GM21367 (cell line): ENCODE data around the gene TOM1L1.

ENCODE experiments used
- ATAC-seq: cut with Tn5 transposase; IDR thresholded peaks from one replicate; pipeline ENCODE4 v1.9.1; 2021; ENCODE audit not compliant: unreplicated experiment

Gene TOM1L1

DNA sequence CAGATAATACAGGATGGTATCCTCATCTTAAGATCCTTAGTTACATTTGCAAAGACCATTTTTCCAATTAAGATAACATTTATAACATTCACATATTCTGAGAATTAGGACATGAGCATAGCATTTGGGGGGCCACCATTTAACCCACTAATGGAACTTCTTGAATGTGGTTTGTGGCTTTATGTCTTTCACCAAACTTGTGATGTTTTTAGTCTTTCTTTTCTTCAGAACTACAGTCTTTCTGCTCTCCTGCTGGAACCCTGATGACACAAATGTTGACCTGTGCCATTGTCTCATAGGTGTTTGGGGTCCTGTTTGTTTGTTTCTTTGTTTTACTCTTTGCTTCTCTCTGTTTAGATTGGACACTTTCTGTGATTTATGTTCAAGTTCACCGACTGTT is 44.6 kb downstream of the TOM1L1 start:
- ATAC-seq: no peak

DNA sequence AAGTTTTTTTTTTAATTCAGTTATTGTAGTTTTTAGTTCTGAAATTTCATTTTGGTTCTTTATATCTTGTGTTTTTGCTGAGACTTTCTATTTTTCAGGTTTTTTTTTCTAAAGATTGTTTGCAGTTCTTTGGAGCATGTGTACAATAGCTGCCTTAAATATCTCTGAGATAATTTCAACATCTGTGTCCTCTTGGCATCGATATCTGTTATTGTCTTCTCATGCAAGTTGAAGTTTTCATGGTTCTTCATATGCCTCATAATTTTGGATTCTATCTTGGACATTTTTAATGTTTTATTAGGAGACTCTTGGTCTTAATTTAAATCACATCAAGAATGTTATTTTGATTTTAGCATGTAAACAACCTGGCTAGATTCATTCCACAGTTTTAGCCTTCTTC is 45.0 kb downstream of the TOM1L1 start:
- ATAC-seq: no peak

DNA sequence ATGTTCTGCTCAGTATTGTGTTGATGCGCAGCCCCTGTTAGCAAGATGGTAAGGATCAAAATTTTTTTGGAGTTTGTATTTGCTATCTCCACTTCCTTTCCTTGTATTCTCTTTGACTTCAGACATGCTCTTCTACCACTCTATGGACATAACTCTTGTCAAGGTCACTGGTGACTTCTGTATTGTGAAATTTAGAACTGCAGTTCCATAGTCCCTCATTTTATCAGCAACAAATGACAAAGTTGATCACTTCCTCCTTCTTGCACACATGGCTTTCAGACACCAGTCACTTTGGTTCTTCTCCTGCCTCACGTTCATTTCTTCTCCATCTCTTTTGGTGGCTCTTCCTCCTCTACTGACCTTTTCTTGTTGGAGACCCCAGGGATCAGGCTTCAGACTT is 46.7 kb downstream of the TOM1L1 start:
- no peak for ATAC-seq

DNA sequence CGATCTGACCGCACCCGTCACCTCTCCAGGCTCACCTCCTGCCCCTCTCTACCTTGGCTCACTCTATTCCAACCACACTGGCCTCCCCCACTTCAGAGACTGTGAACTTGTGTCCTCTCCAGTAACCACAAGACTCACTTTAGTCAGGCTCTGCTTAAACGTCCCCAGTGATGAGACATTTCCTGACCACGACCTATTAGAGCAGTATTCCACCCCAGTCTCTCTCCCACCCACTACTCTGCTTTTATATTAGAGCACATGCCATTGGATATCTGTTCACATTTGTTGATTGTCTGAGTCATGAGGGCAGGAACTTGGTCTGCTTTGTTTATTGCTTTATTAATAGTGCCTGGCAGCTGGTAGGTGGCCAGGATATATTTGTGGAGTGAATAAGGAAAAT is 47.7 kb downstream of the TOM1L1 start:
- ATAC-seq: no peak

DNA sequence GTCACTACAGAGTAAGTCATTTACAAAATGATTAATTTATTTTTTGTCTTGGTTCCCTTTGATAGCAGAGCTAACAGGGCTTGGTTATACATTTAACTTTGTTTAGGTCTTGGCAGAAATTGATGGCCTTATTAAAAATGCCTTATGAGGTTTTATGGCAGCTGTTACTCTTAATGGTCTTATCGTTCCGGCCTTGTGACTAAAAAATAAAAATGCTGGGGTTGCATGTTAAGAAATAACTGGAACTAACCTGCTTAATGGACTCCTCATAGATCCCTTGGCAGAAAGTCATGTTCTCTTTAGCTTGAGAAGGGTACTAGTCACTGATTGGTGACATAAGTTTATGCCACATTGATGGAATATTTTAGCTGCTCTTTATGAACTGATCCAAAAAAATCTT is 49.5 kb downstream of the TOM1L1 start:
- no peak for ATAC-seq

DNA sequence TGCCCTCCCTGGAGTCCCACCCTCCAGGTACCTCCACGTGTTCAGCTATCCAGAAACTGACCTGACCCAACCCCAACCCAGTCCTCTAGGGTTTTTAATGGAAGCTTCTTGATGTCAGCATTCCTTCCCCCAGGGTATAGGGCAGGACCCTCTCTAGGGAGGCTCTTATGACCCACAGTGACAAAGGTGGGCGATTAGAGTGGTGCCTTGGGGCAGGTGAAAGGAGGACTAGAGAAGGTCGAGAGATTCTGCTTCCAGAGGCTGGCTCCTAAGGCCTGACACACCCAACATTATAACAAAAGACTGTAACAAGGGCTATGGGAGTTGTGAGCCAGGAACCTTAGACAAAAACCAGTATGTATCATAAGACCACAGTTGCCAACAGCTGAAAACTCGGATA is 50.6 kb downstream of the TOM1L1 start:
- ATAC-seq: no peak

DNA sequence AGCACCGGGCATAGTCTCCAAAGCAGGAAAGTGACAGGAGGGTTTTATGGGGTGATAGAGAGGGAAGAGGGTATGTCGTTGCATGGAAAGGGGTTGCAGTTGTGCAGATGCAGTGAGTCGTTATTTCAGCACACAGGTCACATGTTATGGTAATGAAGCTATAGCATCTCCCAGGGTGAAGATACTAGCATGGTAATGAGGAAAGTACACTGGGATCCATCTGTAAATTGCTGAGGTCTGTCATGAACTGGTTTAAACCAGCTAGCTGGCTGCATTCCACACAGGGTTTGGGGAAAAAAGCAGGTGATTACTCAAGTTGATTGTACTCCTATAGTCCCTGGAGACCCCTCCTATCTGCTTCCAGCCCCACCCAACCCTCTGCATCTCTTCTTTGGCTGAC is 56.1 kb downstream of the TOM1L1 start:
- no peak for ATAC-seq

DNA sequence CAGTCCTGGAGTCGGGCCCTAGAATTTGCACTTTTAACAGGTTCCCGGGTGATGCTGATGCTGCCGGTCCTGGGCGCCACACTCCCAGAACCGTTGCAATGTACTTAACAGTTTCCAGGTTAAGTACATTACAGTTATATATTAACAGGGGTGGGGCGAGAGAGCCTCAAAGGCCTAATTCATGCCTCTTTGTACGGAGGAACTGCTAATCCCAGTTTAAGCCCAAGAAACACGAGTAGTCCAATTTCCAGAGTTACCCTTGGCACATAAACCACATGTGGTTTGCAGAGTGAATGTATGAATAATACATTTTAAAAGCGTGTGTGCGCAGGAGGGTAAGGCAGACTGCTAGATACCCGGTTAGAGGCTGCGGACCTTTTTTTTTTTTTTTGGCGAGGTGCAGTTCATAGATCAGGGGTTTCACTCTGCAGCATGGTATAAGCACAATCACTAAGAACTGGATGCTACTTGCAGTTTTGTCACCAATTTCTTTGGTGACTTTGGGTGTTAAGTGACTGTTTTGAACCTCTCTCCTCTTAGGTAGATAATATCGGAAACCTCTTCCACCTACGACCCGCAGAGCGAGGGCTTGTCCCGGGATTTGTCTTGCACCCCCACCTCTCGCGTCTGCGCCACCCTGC is 67.1 kb downstream of the TOM1L1 start:
- peak; percentile 21 for ATAC-seq

DNA sequence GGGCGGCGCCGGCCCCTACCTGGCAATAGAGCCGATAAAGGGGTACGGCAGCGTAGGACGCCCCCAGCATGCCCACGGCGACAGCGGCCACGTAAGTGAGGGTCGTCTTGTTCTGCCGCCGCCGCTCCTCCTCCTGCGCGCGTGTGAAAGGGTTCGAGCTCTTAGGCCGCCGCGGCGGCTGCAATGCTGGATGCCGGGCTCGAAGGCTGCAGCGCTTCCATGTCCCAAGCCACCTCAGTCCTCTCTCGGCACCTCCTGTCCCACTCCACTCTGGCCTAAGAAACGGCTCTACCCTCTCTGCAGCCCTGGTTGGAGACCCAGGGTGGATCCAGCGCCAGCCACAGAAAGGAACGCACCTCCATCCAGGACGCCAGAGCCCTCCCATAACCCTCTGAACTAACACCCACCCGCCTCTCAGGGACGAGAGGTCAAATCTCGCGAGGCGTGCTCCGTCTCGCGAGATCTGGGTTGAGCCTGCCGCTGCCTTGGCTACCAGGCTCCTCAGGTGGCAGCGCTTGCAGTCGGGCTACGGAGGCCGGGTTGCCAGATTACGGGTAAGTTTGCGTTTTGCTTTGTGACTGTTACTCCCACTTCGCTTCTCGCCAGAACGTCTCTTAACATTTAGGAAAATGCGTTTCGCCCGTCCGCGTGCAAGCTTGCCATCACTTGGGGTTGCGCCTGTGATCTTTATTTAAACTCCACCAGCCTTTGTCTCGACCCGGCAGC is 67.8 kb downstream of the TOM1L1 start, which contains the start of the genes COX11 and STXBP4:
TSS of gene COX11 (minus strand) at position 393 of the 726 bp plus-strand sequence. CDS start at position 385, 8 bp downstream.
TSS of gene STXBP4 (plus strand) at position 504 of the 726 bp plus-strand sequence. CDS start 17,455 bp downstream, outside the sequence.
- ATAC-seq: peak; percentile 88

DNA sequence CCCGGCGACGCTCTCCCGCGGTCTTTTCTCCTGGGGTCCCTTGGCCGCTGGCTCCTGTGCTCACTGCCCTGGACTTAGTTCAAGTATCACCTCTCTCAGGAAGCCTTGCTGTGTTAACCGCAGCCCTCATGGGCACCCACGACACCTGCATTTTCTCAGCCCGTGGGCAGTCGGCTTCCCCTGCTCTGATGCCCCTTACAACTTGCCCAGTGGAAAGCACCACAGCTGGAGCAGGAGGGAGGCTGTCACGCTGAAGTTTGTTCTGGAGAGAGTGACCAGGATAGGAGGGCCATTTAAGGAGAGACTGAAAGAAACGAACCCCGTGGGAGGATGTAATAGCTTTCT is 68.3 kb downstream of the TOM1L1 start:
- ATAC-seq: peak; percentile 21

DNA sequence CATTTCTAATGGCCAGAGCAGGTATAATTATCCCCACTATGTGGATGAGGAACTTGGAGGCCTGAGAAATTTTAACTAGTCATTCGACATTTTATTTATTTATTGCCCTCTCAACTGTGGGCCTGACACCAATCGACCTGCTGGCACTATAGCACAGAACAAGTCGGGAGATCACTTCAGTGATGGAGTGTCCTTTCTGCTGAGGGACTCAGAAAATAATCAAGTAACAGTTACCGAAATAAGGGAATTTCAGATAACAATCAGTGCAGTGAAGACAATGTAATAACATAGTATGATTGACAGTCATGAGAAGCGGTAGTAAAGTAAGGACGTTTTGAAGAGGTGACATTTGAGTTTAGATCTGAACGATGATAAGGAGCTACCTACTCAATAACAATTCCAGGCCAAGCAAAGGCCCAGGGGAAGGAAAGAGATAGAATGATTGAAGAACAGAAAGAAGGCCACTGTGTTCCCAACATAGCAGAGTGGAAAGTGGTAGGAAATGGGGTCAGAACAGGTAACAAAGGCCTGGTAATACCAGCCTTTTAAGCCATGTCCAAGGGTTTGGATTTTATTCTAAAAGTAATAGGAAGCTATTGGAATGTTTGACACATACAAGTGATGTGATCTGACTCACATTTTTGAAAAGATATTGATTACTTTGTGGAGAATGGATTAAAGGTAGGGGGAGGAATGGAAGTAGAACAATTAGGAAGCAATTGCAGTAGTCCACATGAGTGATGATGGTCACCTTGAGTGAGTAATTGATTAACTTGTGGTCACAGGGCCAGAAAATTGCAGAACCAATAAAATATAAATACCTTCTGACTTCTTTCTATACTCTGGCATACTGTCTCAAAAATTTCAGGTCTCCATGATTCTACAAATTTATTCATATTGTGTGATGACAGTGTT is 69.3 kb downstream of the TOM1L1 start:
- ATAC-seq: no peak

DNA sequence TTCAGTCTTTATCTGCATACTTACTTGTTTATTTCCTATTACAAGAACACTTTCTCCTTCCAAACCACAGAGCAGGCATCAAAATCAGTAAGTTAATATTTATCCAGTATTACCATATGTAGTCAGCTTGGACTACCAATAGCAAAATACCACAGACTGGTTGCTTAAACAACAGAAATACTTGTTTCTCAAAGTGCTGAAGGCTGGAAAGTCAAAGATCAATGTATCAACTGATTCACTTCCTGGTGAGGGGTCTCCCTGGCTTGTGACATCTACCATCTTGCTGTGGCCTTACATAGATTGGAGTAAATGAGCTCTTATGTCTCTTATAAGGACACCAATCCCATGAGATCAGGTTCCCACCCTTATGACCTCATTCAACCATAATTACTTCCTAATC is 70.5 kb downstream of the TOM1L1 start:
- ATAC-seq: no peak

DNA sequence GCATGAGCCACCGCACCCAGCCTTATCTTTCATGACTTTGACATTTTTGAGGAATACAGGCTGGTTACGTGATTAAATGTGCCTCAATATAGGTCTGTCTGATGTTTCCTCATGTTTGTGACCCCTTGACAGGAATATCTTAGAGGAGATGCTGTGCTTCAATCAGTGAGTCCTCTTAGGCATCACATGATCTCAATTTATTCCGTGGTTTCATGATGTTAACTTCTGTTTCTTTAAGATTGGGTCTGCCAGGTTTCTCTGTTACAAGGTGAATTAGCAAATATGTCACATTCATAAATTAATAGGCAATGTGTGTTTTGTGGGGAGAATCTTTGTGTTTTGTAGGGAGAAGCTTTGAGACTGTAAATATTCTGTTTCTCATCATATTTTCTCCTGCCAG is 71.2 kb downstream of the TOM1L1 start:
- ATAC-seq: no peak

DNA sequence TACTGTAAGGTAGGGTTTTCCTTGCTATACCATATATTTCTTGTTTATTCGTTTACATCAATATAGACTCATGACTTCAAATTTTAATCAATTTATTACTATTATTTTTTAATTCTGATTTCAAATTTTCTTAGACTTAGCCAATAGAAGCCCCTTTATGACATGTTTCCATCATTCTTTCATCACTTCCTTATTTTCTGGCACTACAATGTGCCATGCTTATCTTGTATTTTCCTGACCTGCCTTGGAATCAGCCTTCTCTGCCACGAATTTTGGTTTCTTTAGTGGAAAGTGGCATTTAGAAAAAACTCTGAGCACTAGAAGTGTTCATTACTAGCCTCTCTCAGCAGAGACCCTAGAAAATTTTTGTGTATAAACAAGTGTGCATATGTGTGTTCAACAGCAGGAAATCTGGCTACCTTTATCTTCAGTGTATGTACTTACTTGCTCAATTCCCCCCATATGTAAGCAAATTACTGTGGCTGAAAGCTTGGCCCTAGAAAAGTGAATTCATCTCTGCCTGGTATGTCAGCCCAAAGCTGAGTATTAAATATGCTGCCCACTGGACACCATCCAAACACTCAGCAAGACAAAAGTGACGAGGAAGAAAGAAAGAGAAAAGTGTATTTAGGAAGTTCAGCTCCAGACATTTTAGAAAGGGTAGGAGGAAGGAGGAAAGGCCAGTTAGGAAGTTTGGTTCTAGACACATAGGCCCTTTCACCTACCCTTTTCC is 71.9 kb downstream of the TOM1L1 start:
- ATAC-seq: no peak

DNA sequence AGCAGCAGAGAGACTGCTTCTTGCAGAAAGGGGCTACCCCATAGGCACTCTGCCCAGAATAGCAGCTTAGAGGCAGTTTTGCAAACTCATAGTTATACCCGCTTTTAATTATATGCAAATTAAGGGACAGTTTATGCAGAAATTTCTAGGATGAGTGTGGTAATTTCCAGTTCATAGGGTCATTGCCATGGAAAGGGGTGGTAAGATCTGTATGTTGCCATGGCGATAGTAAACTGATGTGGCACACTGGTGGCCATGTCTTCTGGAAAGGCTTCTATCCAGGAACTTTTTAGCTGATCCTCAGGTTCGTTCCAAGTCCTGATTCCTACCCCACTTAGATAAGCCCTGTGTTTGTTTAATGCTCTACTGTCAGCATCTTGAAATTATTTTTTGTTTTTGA is 74.1 kb downstream of the TOM1L1 start:
- no peak for ATAC-seq

DNA sequence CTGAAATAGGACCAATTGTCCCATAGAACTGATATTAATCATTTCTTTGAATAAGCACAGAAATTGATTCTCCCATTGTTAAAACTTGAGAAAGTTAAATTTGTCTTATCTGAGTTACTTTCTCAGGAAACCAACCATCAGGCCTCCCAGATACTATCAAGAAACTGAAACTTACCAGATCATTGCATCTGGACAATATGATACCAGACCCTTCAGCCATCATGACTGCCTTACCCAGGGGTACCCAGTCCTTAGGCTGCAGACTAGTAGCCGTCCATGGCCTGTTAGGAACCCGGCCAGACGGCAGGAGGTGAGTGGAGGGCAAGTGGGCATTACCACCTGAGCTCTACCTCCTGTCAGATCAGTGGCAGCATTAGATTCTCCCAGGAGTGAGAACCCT is 75.7 kb downstream of the TOM1L1 start:
- ATAC-seq: no peak

DNA sequence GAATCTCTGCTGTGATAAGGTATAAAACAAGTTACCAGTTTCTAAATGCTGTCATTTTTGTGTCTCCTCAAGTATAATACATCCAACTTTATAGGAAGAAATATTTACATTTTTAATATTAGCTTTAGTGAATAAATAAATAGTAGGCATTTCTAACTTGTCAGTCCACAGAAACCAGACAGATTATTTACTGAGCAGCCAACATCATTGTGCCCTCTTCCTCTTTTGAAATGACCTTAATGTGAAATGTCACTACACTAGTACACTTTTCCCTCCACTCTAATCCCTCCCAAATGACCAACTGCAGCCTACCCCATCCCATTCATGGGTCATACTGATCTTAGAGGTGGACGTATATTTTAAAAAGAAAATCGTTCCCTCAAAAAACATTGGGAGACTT is 77.1 kb downstream of the TOM1L1 start:
- ATAC-seq: no peak

DNA sequence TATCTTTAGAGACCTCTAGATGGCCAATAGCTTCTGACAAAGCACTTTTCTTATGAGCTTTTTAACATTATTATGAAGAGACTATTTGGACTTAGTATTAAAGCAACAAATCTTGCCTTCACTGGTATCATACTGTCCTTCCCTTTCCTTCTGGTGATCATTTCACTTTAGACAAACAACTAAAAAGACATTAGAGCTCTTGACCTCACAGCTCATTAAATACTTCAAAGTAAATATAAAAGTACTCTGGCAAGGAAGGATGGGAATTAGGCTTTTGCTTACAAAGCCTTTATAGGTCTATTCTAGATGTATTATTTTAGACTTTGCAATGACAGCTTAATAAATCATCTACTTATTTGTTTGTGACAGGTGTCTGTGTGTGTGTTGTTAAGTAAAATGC is 79.0 kb downstream of the TOM1L1 start:
- ATAC-seq: no peak

DNA sequence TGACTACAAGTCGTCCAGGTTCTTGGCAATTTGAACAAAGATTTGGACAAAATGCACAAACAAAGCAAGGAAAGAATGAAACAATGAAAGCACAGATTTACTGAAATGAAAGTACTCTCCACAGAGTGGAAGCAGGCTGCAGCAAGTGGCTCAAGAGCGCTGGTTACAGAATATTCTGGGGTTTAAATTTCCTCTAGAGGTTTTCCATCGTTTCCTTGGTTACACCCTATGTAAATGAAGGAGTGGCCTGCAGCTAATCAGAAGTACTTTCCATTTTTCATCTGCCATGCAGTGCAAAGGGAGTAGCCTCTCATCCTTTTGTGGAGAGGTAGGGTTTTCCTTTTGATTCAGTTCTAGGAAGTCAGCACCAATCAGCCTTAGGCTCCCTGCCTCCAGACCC is 79.7 kb downstream of the TOM1L1 start:
- ATAC-seq: no peak

DNA sequence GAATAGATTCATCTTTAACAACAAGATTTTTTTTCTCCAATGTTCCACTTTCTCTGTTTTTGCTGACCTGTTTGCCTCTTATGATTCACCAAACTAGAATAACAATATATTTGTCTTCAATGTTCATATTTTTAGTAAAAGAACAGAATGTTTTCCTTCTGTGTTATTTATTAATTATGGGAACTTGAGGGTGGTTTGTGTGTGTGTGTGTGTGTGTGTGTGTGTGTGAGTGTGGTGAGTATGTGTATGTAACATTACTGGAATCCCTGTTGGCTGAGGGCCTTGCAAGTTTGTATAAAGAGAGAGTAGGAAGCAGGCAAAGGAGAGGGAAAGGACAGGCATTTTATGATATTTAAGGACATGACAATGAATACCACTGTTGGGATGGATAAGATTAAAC is 81.7 kb downstream of the TOM1L1 start:
- ATAC-seq: no peak

DNA sequence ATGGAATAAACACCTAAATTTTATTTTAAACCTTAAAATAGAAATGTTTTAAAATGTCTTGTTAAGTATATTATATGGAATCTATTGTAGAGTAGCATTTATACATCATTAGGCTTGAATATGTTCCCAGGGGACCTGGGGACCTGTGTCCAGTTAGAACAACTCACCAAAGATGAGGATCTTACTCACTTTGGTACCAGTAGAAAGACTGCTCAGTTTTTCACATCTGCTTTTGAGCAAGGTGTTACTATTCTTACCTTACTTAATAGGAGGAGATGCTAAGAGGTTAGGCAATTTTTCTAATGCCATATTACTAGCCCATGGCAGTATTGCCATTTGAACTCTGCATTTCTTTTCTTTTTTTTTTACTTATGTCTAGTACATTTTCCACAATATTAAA is 82.6 kb downstream of the TOM1L1 start:
- ATAC-seq: peak; percentile 67
